OCI-LY1 (cell line): ENCODE data around the gene BTBD6.

Experiments used
- H2AFZ ChIP-seq: fragments of 200-600 bp; sonication (generic), shearing (Covaris generic); 2 replicates; pipeline ENCODE4 v1.6.0; 2014; ENCODE audit warnings: antibody characterized with exemption, mild to moderate bottlenecking, low read length
- H3F3A ChIP-seq: fragments of 200-600 bp; sonication (generic), shearing (Covaris generic); 2 replicates; pipeline ENCODE4 v1.6.0; 2014; ENCODE audit warnings: mild to moderate bottlenecking, antibody characterized with exemption, low read length, moderate library complexity; ENCODE audit not compliant: insufficient read depth
- H3K27ac ChIP-seq: fragments of 200-600 bp; sonication (generic); 2 replicates; pipeline ENCODE4 v1.5.1; 2014; ENCODE audit warnings: low read length, mixed run types, mild to moderate bottlenecking, low read depth; ENCODE audit not compliant: poor library complexity, severe bottlenecking
- H3K27me3 ChIP-seq: fragments of 200-600 bp; sonication (generic); 2 replicates; pipeline ENCODE4 v1.6.0; 2014; ENCODE audit warnings: antibody characterized with exemption, mild to moderate bottlenecking, low read length, moderate library complexity; ENCODE audit not compliant: insufficient read depth
- H3K36me3 ChIP-seq: fragments of 200-600 bp; sonication (generic); 2 replicates; pipeline ENCODE4 v1.6.1; 2014; ENCODE audit warnings: mild to moderate bottlenecking, antibody characterized with exemption, low read length, moderate library complexity, mixed read lengths; ENCODE audit not compliant: insufficient read depth
- H3K4me1 ChIP-seq: fragments of 200-600 bp; sonication (generic); 2 replicates; pipeline ENCODE4 v1.5.1; 2014; ENCODE audit warnings: mild to moderate bottlenecking, low read length, moderate library complexity; ENCODE audit not compliant: insufficient read depth, severe bottlenecking
- H3K4me2 ChIP-seq: fragments of 200-600 bp; sonication (generic), shearing (Covaris generic); 2 replicates; pipeline ENCODE4 v1.6.1; 2014; ENCODE audit warnings: low read length
- H3K4me3 ChIP-seq: fragments of 200-600 bp; sonication (generic); 2 replicates; pipeline ENCODE4 v1.5.1; 2014; ENCODE audit warnings: low read length, low read depth, mild to moderate bottlenecking, mixed read lengths; ENCODE audit not compliant: poor library complexity, severe bottlenecking
- H3K79me2 ChIP-seq: fragments of 200-600 bp; shearing (Covaris generic); 2 replicates; pipeline ENCODE4 v1.6.1; 2016; ENCODE audit warnings: mixed run types, low read length, mixed read lengths; ENCODE audit not compliant: insufficient read depth
- H3K9ac ChIP-seq: fragments of 200-600 bp; sonication (generic), shearing (Covaris generic); 2 replicates; pipeline ENCODE4 v1.6.1; 2014; ENCODE audit warnings: mild to moderate bottlenecking, low read length, mixed read lengths
- H3K9me2 ChIP-seq: fragments of 200-600 bp; sonication (generic), shearing (Covaris generic); 2 replicates; pipeline ENCODE4 v1.6.1; 2014; ENCODE audit warnings: low read depth, mild to moderate bottlenecking, low read length, mixed read lengths
- H3K9me3 ChIP-seq: fragments of 200-600 bp; shearing (Covaris generic); 2 replicates; pipeline ENCODE4 v1.6.1; 2014; ENCODE audit warnings: low read length, mixed read lengths
- H4K20me1 ChIP-seq: fragments of 200-600 bp; sonication (generic), shearing (Covaris generic); 2 replicates; pipeline ENCODE4 v1.6.0; 2016; ENCODE audit warnings: mild to moderate bottlenecking, low read length; ENCODE audit not compliant: insufficient read depth
- CTCF ChIP-seq: fragments of 200-600 bp; sonication (generic), shearing (Covaris generic); IDR thresholded peaks from 2 replicates; pipeline ENCODE4 v1.5.1; 2017; ENCODE audit warnings: mild to moderate bottlenecking, antibody characterized with exemption, low read length, moderate library complexity, mixed read lengths
- EZH2 ChIP-seq: fragments of 200-600 bp; sonication (generic), shearing (Covaris generic); IDR thresholded peaks from 2 replicates; pipeline ENCODE4 v1.8.0; 2017; ENCODE audit warnings: borderline replicate concordance, mixed run types, mild to moderate bottlenecking, antibody characterized with exemption, low read length, moderate library complexity, mixed read lengths

The BTBD6 gene

GRCh38 chr14:105206873-105207272, 41.5 kb upstream of the BTBD6 start:
- Histone ChIP-seq H3F3A (no peaks in the 10 kb centered on the region), H2AFZ (no peak overlapping the region), H4K20me1 (no peaks in the 10 kb centered on the region), H3K4me2 (no peak overlapping the region), H3K4me3 (no peak overlapping the region), H3K79me2 (no peaks in the 10 kb centered on the region), H3K36me3 (0 out of 2 replicates have a peak, but pooled peaks cover 3% of the 10 kb centered on the region), H3K9me3 (no peaks in the 10 kb centered on the region), H3K27ac (no peak overlapping the region), H3K27me3 (no peaks in the 10 kb centered on the region), H3K9me2 (no peaks in the 10 kb centered on the region), H3K9ac (no peak overlapping the region), H3K4me1 (no peaks in the 10 kb centered on the region)
- no peak for TF ChIP-seq EZH2
- TF ChIP-seq CTCF, result no peak

- Histone ChIP-seq H3K9me2 (no peaks in the 10 kb centered on the region), H3K4me1 (no peaks in the 10 kb centered on the region), H3K9ac (no peak overlapping the region), H3K4me2 (no peak overlapping the region), H3F3A (no peaks in the 10 kb centered on the region), H4K20me1 (no peaks in the 10 kb centered on the region), H3K79me2 (no peaks in the 10 kb centered on the region), H3K27ac (no peak overlapping the region), H3K36me3 (0 out of 2 replicates have a peak, but pooled peaks cover 3% of the 10 kb centered on the region), H2AFZ (no peak overlapping the region), H3K4me3 (no peak overlapping the region), H3K27me3 (no peaks in the 10 kb centered on the region), H3K9me3 (no peaks in the 10 kb centered on the region)
- TF ChIP-seq EZH2 (no peak), CTCF (no peak)
These were observed 40.9 kb upstream of the BTBD6 start for GRCh38 chr14:105207460-105207901.

GRCh38 chr14:105207996-105208737, 40.2 kb upstream of the BTBD6 start:
- Histone ChIP-seq H3K4me2 (no peak overlapping the region), H3F3A (no peaks in the 10 kb centered on the region), H3K4me3 (no peak overlapping the region), H3K36me3 (0 out of 2 replicates have a peak, but pooled peaks cover 3% of the 10 kb centered on the region), H2AFZ (no peak overlapping the region), H3K9me2 (no peaks in the 10 kb centered on the region), H3K9ac (no peak overlapping the region), H3K27ac (no peak overlapping the region), H3K4me1 (no peaks in the 10 kb centered on the region), H3K79me2 (no peaks in the 10 kb centered on the region), H3K27me3 (no peaks in the 10 kb centered on the region), H4K20me1 (no peaks in the 10 kb centered on the region), H3K9me3 (no peaks in the 10 kb centered on the region)
- TF ChIP-seq EZH2 (no peak), CTCF (no peak)
